ENCODE results near the gene DRD2. TPM values are rescaled to one million over a fixed set of nuclear protein-coding genes. Genes with fewer than 3 reads are reported as not detected.

The DRD2 gene
- total and polyA plus RNA-seq, 2 of the 13 experiments (the other 11 are each of a cell fraction or from before 2014, with no cell fraction given): not detected

DNA sequence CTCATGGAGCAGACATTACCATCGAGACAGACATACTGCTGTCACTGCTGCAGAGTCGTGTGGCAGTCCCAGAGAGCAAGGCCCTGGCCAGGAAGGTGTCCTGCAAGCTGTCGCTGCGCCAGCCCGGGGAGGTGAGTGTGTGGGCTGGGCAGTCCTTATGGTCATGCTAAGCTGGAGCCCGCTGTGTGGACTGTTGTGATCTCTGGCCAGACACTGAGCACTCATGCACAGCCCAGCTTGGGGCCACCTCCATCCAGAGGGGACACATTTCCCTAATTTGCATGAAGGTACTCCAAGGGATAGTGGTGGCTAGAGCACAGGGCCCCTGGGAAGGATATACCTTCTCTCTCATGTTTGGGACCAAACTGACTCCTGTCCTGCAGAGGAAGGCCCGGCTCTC is 78.0 kb downstream of the DRD2 start (continued):
- TF ChIP-seq REPIN1 (CRISPR knock-in tag; IDR thresholded peaks at IDR 0.05; ENCODE audit: borderline replicate concordance, low read depth) (no peak), ZZZ3 (CRISPR knock-in tag; IDR thresholded peaks at IDR 0.05; ENCODE audit: borderline replicate concordance) (no peak)

DNA sequence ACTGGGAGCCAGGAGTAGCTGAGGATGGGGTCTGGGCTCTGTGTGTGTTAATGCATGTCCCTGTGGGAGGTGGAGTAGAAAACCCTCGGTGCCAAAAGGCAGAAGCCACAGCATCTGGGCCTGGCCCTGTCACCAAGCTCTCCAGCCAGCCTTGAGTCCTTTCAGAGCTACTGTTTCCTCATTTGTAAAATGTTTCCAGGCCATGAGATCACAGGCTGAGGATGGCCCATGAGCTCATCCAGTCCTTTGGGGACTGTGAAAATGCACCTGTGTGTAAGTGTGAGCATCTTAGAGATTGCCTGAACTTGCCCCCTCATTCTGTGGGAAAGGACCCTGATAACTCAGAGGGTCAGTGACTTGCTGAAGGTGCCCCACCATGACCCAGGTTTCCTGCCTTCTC is 78.5 kb downstream of the DRD2 start:
- DNase-seq (ENCODE audit: low spot score): no peak
- CTCF ChIA-PET (ENCODE audit: low intra/inter-chr PET ratio, low total read pairs): no interaction called here
- no peak for FAIRE-seq
- no CpG with 5 or more reads among the region's 1 CpG for WGBS (ENCODE audit: low lambda C conversion rate)
- H3K4me3 ChIP-seq (replicated peaks in 1 of 3; ENCODE audit: insufficient read depth in 1 of 3, low read depth in 2 of 3, low read length in 3 of 3): no peak overlapping the region
- H3K4me2 ChIP-seq (ENCODE audit: low read depth, low read length): no peak overlapping the region
- peaks cover 2 to 15% of the 10 kb centered on the region in 2 experiments; a peak in 4 of 5 replicates for H3K27me3 ChIP-seq (ENCODE audit: control insufficient read depth in 1 of 2, insufficient read depth in 2 of 2, low read length in 2 of 2)
- POLR2A ChIA-PET: no interaction called here
- in situ Hi-C loops (cut with HindIII; ENCODE audit: extremely low pct_ligation_motif_present, low pct_unique_long_range_greater_than_20kb): no loop called here
- no peaks in the 10 kb centered on the region for H3K9me3 ChIP-seq (ENCODE audit: low read length)
- no peaks in the 10 kb centered on the region for H3K79me2 ChIP-seq (ENCODE audit: insufficient read depth, low read length)
- H3K4me1 ChIP-seq (ENCODE audit: insufficient read depth, low read length): no peaks in the 10 kb centered on the region
- ATAC-seq: no peak
- no peaks in the 10 kb centered on the region for H3K36me3 ChIP-seq (replicated peaks in 1 of 2; ENCODE audit: control insufficient read depth in 1 of 2, insufficient read depth in 2 of 2, low read length in 2 of 2)
- no peak overlapping the region for H3K9ac ChIP-seq (ENCODE audit: insufficient read depth, low read depth, low read length)
- no peak overlapping the region for H2AFZ ChIP-seq (ENCODE audit: low read length)
- H3K27ac ChIP-seq (ENCODE audit: extremely low read length, insufficient read depth, low read length): no peak overlapping the region
- intact Hi-C loops (cut with micrococcal nuclease; ENCODE audit: unreplicated experiment): no loop called here
- no TSS peak for BruUV-seq (replicated peaks)
- no peaks in the 10 kb centered on the region for H4K20me1 ChIP-seq (ENCODE audit: insufficient read depth, low read length)
- TF ChIP-seq, protein P1, sequence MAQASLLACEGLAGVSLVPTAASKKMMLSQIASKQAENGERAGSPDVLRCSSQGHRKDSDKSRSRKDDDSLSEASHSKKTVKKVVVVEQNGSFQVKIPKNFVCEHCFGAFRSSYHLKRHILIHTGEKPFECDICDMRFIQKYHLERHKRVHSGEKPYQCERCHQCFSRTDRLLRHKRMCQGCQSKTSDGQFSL (CRISPR knock-in tag; IDR thresholded peaks at IDR 0.05): no peak
- no peak for TF ChIP-seq NFE2 (CRISPR knock-in tag; IDR thresholded peaks at IDR 0.05)
- no peak for TF ChIP-seq TGIF2 (CRISPR knock-in tag; IDR thresholded peaks at IDR 0.05)
- no peak for TF ChIP-seq RBAK (CRISPR knock-in tag; IDR thresholded peaks at IDR 0.05)
- TF ChIP-seq, protein P2, sequence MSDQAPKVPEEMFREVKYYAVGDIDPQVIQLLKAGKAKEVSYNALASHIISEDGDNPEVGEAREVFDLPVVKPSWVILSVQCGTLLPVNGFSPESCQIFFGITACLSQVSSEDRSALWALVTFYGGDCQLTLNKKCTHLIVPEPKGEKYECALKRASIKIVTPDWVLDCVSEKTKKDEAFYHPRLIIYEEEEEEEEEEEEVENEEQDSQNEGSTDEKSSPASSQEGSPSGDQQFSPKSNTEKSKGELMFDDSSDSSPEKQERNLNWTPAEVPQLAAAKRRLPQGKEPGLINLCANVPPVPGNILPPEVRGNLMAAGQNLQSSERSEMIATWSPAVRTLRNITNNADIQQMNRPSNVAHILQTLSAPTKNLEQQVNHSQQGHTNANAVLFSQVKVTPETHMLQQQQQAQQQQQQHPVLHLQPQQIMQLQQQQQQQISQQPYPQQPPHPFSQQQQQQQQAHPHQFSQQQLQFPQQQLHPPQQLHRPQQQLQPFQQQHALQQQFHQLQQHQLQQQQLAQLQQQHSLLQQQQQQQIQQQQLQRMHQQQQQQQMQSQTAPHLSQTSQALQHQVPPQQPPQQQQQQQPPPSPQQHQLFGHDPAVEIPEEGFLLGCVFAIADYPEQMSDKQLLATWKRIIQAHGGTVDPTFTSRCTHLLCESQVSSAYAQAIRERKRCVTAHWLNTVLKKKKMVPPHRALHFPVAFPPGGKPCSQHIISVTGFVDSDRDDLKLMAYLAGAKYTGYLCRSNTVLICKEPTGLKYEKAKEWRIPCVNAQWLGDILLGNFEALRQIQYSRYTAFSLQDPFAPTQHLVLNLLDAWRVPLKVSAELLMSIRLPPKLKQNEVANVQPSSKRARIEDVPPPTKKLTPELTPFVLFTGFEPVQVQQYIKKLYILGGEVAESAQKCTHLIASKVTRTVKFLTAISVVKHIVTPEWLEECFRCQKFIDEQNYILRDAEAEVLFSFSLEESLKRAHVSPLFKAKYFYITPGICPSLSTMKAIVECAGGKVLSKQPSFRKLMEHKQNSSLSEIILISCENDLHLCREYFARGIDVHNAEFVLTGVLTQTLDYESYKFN (CRISPR knock-in tag; conservative IDR thresholded peaks at IDR 0.05): no peak
- no peak for TF ChIP-seq KMT2A (CRISPR knock-in tag; IDR thresholded peaks at IDR 0.05)
- no peak for TF ChIP-seq ATRX (CRISPR knock-in tag; IDR thresholded peaks at IDR 0.05; ENCODE audit: borderline replicate concordance)
- TF ChIP-seq JUND (CRISPR knock-in tag; IDR thresholded peaks at IDR 0.05): no peak
- no peak for TF ChIP-seq HMGA1 (CRISPR knock-in tag; conservative IDR thresholded peaks at IDR 0.05)
- no peak for TF ChIP-seq SIN3A (IDR thresholded peaks at IDR 0.05; ENCODE audit: borderline replicate concordance, low read depth, low read length)
- TF ChIP-seq MIXL1 (CRISPR knock-in tag; IDR thresholded peaks at IDR 0.05): no peak
- no peak for TF ChIP-seq SSRP1 (CRISPR knock-in tag; IDR thresholded peaks at IDR 0.05)
- no peak for TF ChIP-seq CBX2 (IDR thresholded peaks at IDR 0.05; ENCODE audit: low read depth, low read length)
- no peak for TF ChIP-seq CBX2 (CRISPR knock-in tag; IDR thresholded peaks at IDR 0.05; ENCODE audit: low read depth)
- TF ChIP-seq, protein P3, sequence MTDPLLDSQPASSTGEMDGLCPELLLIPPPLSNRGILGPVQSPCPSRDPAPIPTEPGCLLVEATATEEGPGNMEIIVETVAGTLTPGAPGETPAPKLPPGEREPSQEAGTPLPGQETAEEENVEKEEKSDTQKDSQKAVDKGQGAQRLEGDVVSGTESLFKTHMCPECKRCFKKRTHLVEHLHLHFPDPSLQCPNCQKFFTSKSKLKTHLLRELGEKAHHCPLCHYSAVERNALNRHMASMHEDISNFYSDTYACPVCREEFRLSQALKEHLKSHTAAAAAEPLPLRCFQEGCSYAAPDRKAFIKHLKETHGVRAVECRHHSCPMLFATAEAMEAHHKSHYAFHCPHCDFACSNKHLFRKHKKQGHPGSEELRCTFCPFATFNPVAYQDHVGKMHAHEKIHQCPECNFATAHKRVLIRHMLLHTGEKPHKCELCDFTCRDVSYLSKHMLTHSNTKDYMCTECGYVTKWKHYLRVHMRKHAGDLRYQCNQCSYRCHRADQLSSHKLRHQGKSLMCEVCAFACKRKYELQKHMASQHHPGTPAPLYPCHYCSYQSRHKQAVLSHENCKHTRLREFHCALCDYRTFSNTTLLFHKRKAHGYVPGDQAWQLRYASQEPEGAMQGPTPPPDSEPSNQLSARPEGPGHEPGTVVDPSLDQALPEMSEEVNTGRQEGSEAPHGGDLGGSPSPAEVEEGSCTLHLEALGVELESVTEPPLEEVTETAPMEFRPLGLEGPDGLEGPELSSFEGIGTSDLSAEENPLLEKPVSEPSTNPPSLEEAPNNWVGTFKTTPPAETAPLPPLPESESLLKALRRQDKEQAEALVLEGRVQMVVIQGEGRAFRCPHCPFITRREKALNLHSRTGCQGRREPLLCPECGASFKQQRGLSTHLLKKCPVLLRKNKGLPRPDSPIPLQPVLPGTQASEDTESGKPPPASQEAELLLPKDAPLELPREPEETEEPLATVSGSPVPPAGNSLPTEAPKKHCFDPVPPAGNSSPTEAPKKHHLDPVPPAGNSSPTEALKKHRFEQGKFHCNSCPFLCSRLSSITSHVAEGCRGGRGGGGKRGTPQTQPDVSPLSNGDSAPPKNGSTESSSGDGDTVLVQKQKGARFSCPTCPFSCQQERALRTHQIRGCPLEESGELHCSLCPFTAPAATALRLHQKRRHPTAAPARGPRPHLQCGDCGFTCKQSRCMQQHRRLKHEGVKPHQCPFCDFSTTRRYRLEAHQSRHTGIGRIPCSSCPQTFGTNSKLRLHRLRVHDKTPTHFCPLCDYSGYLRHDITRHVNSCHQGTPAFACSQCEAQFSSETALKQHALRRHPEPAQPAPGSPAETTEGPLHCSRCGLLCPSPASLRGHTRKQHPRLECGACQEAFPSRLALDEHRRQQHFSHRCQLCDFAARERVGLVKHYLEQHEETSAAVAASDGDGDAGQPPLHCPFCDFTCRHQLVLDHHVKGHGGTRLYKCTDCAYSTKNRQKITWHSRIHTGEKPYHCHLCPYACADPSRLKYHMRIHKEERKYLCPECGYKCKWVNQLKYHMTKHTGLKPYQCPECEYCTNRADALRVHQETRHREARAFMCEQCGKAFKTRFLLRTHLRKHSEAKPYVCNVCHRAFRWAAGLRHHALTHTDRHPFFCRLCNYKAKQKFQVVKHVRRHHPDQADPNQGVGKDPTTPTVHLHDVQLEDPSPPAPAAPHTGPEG (CRISPR knock-in tag; IDR thresholded peaks at IDR 0.05): no peak
